ENCODE measurements around the gene JUND. TPM values are rescaled to one million over a fixed set of nuclear protein-coding genes. Genes with fewer than 3 reads are reported as not detected.

JUND gene
- total RNA-seq, 5 donors from 2014 or later (not counting 1 experiment from before 2014, with no cell fraction given), result 247 to 1,161 (median 272) TPM

- WGBS (ENCODE audit: insufficient coverage), result 0% methylated on average over 2 of the region's 5 CpGs
- CTCF ChIA-PET, result interaction anchor here (0.5 to 4.2 kb wide), 9 partner anchors 18 to 271 kb away, joined by 3 to 37 read pairs (median 5); partner anchors contain the start of genes ARRDC2 (in 1 of the 2), LSM4 (in 1 of the 2) and MPV17L2 (in 1 of the 2)
- peaks cover 49 to 54% (median 53%) of the 10 kb centered on the region in 3 donors for H3K4me1 Mint-ChIP-seq
Measured at GRCh38 chr19:18279266-18279515, 2.2 kb downstream of the JUND start.

GRCh38 chr19:18278521-18279265, 2.7 kb downstream of the JUND start:
- CTCF ChIA-PET, result interaction anchor here (0.5 to 4.2 kb wide), 9 partner anchors 26 to 271 kb away, joined by 3 to 37 read pairs (median 5); partner anchors contain the start of genes ARRDC2 (in 1 of the 2), LSM4 (in 1 of the 2) and MPV17L2 (in 1 of the 2)
- H3K27me3 ChIP-seq (replicated peaks in 1 of 2; ENCODE audit: control insufficient read depth in 2 of 2, extremely low read depth in 1 of 2, insufficient read depth in 2 of 2, low read length in 1 of 2), result no peaks in the 10 kb centered on the region
- Mint-ChIP-seq H3K27me3 (no peaks in the 10 kb centered on the region), H3K4me3 (peak overlapping the region; percentile 94 to 98 (median 96)), H3K27ac (peak overlapping the region; percentile 98 to 99), H3K9me3 (no peaks in the 10 kb centered on the region), H3K4me1 (peaks cover 49 to 57% (median 55%) of the 10 kb centered on the region in 3 donors), H3K36me3 (peaks cover 15% of the 10 kb centered on the region)
- H3K36me3 ChIP-seq (ENCODE audit: control insufficient read depth in 2 of 2, extremely low read depth in 1 of 2, insufficient read depth in 1 of 2, low read length in 1 of 2), result peaks cover 10 to 25% of the 10 kb centered on the region in 2 donors
- WGBS (ENCODE audit: insufficient coverage), result 49% methylated on average over 5 of the region's 10 CpGs
- no peak for ATAC-seq (replicated peaks in 1 of 4)
- peak in 32 of 35 experiments; percentile 30 to 68 (median 57) for DNase-seq
- peaks cover 25 to 60% of the 10 kb centered on the region in 2 experiments for H3K4me1 ChIP-seq (ENCODE audit: control insufficient read depth in 1 of 2, extremely low read depth in 1 of 2, insufficient read depth in 2 of 2, low read length in 2 of 2)
- peak overlapping the region; percentile 100 for H3K27ac ChIP-seq (ENCODE audit: low read length)
- POLR2A ChIA-PET, result interaction anchor here (0.6 to 5.1 kb wide), 19 partner anchors 13 to 330 kb away, joined by 3 to 95 read pairs (median 4); partner anchors contain the start of genes LSM4 (in 1 of the 2) and MPV17L2 (in 1 of the 2)
- peak overlapping the region; percentile 100 for H3K4me3 ChIP-seq (ENCODE audit: control insufficient read depth in 1 of 2, extremely low read depth in 1 of 2, low read length in 1 of 2)
- H3K9me3 ChIP-seq, result no peaks in the 10 kb centered on the region

More at GRCh38 chr19:18279266-18279515, 2.2 kb downstream of the JUND start:
- Mint-ChIP-seq H3K27me3 (no peaks in the 10 kb centered on the region), H3K36me3 (peaks cover 15% of the 10 kb centered on the region), H3K27ac (peak overlapping the region; percentile 98 to 99), H3K4me3 (peak overlapping the region; percentile 94 to 98 (median 96)), H3K9me3 (no peaks in the 10 kb centered on the region)
- H3K4me1 ChIP-seq (ENCODE audit: control insufficient read depth in 1 of 2, extremely low read depth in 1 of 2, insufficient read depth in 2 of 2, low read length in 2 of 2), result peaks cover 25 to 55% of the 10 kb centered on the region in 2 experiments
- ATAC-seq (replicated peaks in 1 of 4) (no peak), DNase-seq (no peak)
- no peaks in the 10 kb centered on the region for H3K9me3 ChIP-seq
- POLR2A ChIA-PET, result interaction anchor here (0.6 to 5.1 kb wide), 17 partner anchors 12 to 858 kb away, joined by 3 to 95 read pairs (median 7); partner anchors contain the start of genes LSM4 (in 2 of the 2) and MPV17L2 (in 1 of the 2)
- H3K36me3 ChIP-seq (ENCODE audit: control insufficient read depth in 2 of 2, extremely low read depth in 1 of 2, insufficient read depth in 1 of 2, low read length in 1 of 2), result peaks cover 10 to 21% of the 10 kb centered on the region in 2 donors
- peak overlapping the region; percentile 100 for H3K4me3 ChIP-seq (ENCODE audit: control insufficient read depth in 1 of 2, extremely low read depth in 1 of 2, low read length in 1 of 2)
- H3K27ac ChIP-seq (ENCODE audit: low read length), result peak overlapping the region; percentile 100
- H3K27me3 ChIP-seq (replicated peaks in 1 of 2; ENCODE audit: control insufficient read depth in 2 of 2, extremely low read depth in 1 of 2, insufficient read depth in 2 of 2, low read length in 1 of 2), result no peaks in the 10 kb centered on the region

- WGBS (ENCODE audit: insufficient coverage), result 93% methylated on average over 9 of the region's 13 CpGs
- Mint-ChIP-seq H3K4me1 (peaks cover 40 to 53% (median 40%) of the 10 kb centered on the region in 3 donors), H3K4me3 (peak overlapping the region in 1 of 3 donors; percentile 37), H3K27ac (peak overlapping the region; percentile 55 to 61), H3K9me3 (no peaks in the 10 kb centered on the region), H3K27me3 (no peaks in the 10 kb centered on the region), H3K36me3 (peaks cover 15% of the 10 kb centered on the region)
- Histone ChIP-seq H3K27ac (ENCODE audit: low read length) (no peak overlapping the region), H3K36me3 (ENCODE audit: control insufficient read depth in 2 of 2, extremely low read depth in 1 of 2, insufficient read depth in 1 of 2, low read length in 1 of 2) (peaks cover 10 to 27% of the 10 kb centered on the region in 2 donors), H3K27me3 (replicated peaks in 1 of 2; ENCODE audit: control insufficient read depth in 2 of 2, extremely low read depth in 1 of 2, insufficient read depth in 2 of 2, low read length in 1 of 2) (no peaks in the 10 kb centered on the region), H3K4me3 (ENCODE audit: control insufficient read depth in 1 of 2, extremely low read depth in 1 of 2, low read length in 1 of 2) (no peak overlapping the region), H3K4me1 (ENCODE audit: control insufficient read depth in 1 of 2, extremely low read depth in 1 of 2, insufficient read depth in 2 of 2, low read length in 2 of 2) (peaks cover 18 to 48% of the 10 kb centered on the region in 2 experiments), H3K9me3 (no peaks in the 10 kb centered on the region)
- DNase-seq (peak in 4 of 35 experiments; percentile 19 to 52 (median 33)), ATAC-seq (replicated peaks in 1 of 4) (peak in 1 of 4 experiments; percentile 3)
- ChIA-PET POLR2A (interaction anchor here (0.6 to 2.6 kb wide), 6 partner anchors 18 to 1011 kb away, joined by 3 to 10 read pairs (median 7); no protein-coding TSS in a partner anchor), CTCF (interaction anchor here (0.7 to 1.9 kb wide), 2 partner anchors 54 to 123 kb away, joined by 7 to 8 read pairs; no protein-coding TSS in a partner anchor)
Measured at GRCh38 chr19:18274781-18275356, 6.6 kb downstream of the JUND start.

GRCh38 chr19:18274219-18274780, 7.1 kb downstream of the JUND start, which contains the start of gene IQCN:
TSS of gene IQCN (minus strand) at chr19:18274452. CDS start at chr19:18269478, 4,974 bp downstream.
- CTCF ChIA-PET, result interaction anchor here (0.7 to 1.9 kb wide), 2 partner anchors 54 to 123 kb away, joined by 7 to 8 read pairs; no protein-coding TSS in a partner anchor
- Mint-ChIP-seq H3K9me3 (no peaks in the 10 kb centered on the region), H3K27me3 (no peaks in the 10 kb centered on the region), H3K4me1 (peaks cover 38 to 49% (median 38%) of the 10 kb centered on the region in 3 donors), H3K36me3 (peaks cover 10% of the 10 kb centered on the region), H3K27ac (peak within 1 kb of the TSS; percentile 55 to 61), H3K4me3 (peak within 1 kb of the TSS in 1 of 3 donors; percentile 37)
- H3K4me1 ChIP-seq (ENCODE audit: control insufficient read depth in 1 of 2, extremely low read depth in 1 of 2, insufficient read depth in 2 of 2, low read length in 2 of 2), result peaks cover 17 to 43% of the 10 kb centered on the region in 2 experiments
- no peak within 1 kb of the TSS for H3K27ac ChIP-seq (ENCODE audit: low read length)
- DNase-seq, result peak in 23 of 35 experiments; percentile 39 to 63 (median 53)
- H3K27me3 ChIP-seq (replicated peaks in 1 of 2; ENCODE audit: control insufficient read depth in 2 of 2, extremely low read depth in 1 of 2, insufficient read depth in 2 of 2, low read length in 1 of 2), result no peaks in the 10 kb centered on the region
- POLR2A ChIA-PET, result interaction anchor here (0.6 to 2.6 kb wide), 3 partner anchors 54 to 1012 kb away, joined by 5 to 10 read pairs (median 10); no protein-coding TSS in a partner anchor
- H3K9me3 ChIP-seq, result no peaks in the 10 kb centered on the region
- H3K36me3 ChIP-seq (ENCODE audit: control insufficient read depth in 2 of 2, extremely low read depth in 1 of 2, insufficient read depth in 1 of 2, low read length in 1 of 2), result peaks cover 9 to 25% of the 10 kb centered on the region in 2 donors
- ATAC-seq (replicated peaks in 1 of 4), result peak in 2 of 4 experiments; percentile 8 to 17
- H3K4me3 ChIP-seq (ENCODE audit: control insufficient read depth in 1 of 2, extremely low read depth in 1 of 2, low read length in 1 of 2), result no peak within 1 kb of the TSS
- WGBS (ENCODE audit: insufficient coverage), result 88% methylated on average over 5 of the region's 9 CpGs

GRCh38 chr19:18273561-18274218, 7.7 kb downstream of the JUND start:
- POLR2A ChIA-PET, result interaction anchor here (0.6 to 1.7 kb wide), 3 partner anchors 55 to 893 kb away, joined by 3 to 10 read pairs (median 6); no protein-coding TSS in a partner anchor
- Mint-ChIP-seq H3K9me3 (no peaks in the 10 kb centered on the region), H3K4me3 (peak overlapping the region in 1 of 3 donors; percentile 34), H3K27ac (peak overlapping the region in 1 of 2 donors; percentile 43), H3K36me3 (peaks cover 9% of the 10 kb centered on the region), H3K4me1 (peaks cover 32 to 49% (median 32%) of the 10 kb centered on the region in 3 donors), H3K27me3 (no peaks in the 10 kb centered on the region)
- DNase-seq, result peak in 1 of 35 experiments; percentile 34
- WGBS (ENCODE audit: insufficient coverage), result 94% methylated on average over 7 of the region's 13 CpGs
- no peak overlapping the region for H3K4me3 ChIP-seq (ENCODE audit: control insufficient read depth in 1 of 2, extremely low read depth in 1 of 2, low read length in 1 of 2)
- H3K4me1 ChIP-seq (ENCODE audit: control insufficient read depth in 1 of 2, extremely low read depth in 1 of 2, insufficient read depth in 2 of 2, low read length in 2 of 2), result peaks cover 11 to 37% of the 10 kb centered on the region in 2 experiments
- no peak for ATAC-seq (replicated peaks in 1 of 4)
- H3K27me3 ChIP-seq (replicated peaks in 1 of 2; ENCODE audit: control insufficient read depth in 2 of 2, extremely low read depth in 1 of 2, insufficient read depth in 2 of 2, low read length in 1 of 2), result no peaks in the 10 kb centered on the region
- CTCF ChIA-PET, result interaction anchor here in 1 of 2 donors (1.9 kb wide), 1 partner anchor 55 kb away, joined by 8 read pairs; no protein-coding TSS in a partner anchor
- no peak overlapping the region for H3K27ac ChIP-seq (ENCODE audit: low read length)
- peaks cover 3 to 19% of the 10 kb centered on the region in 2 donors for H3K36me3 ChIP-seq (ENCODE audit: control insufficient read depth in 2 of 2, extremely low read depth in 1 of 2, insufficient read depth in 1 of 2, low read length in 1 of 2)
- H3K9me3 ChIP-seq, result no peaks in the 10 kb centered on the region
